ENCODE measurements around the gene WDTC1.
"Not testable (repeated sequence)": the region's sequence is repeated elsewhere in the genome, so short reads cannot be mapped to it uniquely, and the experiment has no call there.

GRCh38 chr1:27285821-27286220 is 51.4 kb downstream of the WDTC1 start:
- not testable (repeated sequence) for TF ChIP-seq POLR2A (IDR thresholded peaks at IDR 0.05)
- TF ChIP-seq, protein P1, sequence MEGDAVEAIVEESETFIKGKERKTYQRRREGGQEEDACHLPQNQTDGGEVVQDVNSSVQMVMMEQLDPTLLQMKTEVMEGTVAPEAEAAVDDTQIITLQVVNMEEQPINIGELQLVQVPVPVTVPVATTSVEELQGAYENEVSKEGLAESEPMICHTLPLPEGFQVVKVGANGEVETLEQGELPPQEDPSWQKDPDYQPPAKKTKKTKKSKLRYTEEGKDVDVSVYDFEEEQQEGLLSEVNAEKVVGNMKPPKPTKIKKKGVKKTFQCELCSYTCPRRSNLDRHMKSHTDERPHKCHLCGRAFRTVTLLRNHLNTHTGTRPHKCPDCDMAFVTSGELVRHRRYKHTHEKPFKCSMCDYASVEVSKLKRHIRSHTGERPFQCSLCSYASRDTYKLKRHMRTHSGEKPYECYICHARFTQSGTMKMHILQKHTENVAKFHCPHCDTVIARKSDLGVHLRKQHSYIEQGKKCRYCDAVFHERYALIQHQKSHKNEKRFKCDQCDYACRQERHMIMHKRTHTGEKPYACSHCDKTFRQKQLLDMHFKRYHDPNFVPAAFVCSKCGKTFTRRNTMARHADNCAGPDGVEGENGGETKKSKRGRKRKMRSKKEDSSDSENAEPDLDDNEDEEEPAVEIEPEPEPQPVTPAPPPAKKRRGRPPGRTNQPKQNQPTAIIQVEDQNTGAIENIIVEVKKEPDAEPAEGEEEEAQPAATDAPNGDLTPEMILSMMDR (IDR thresholded peaks at IDR 0.05): not testable (repeated sequence)
